Measurements from ENCODE around the gene RWDD1. TPM values are rescaled to one million over a fixed set of nuclear protein-coding genes. Genes with fewer than 3 reads are reported as not detected.

The RWDD1 gene
- total and polyA plus RNA-seq, 2 of the 13 experiments (the other 11 are each of a cell fraction or from before 2014, with no cell fraction given) = 27.4 to 67.1 TPM

DNA sequence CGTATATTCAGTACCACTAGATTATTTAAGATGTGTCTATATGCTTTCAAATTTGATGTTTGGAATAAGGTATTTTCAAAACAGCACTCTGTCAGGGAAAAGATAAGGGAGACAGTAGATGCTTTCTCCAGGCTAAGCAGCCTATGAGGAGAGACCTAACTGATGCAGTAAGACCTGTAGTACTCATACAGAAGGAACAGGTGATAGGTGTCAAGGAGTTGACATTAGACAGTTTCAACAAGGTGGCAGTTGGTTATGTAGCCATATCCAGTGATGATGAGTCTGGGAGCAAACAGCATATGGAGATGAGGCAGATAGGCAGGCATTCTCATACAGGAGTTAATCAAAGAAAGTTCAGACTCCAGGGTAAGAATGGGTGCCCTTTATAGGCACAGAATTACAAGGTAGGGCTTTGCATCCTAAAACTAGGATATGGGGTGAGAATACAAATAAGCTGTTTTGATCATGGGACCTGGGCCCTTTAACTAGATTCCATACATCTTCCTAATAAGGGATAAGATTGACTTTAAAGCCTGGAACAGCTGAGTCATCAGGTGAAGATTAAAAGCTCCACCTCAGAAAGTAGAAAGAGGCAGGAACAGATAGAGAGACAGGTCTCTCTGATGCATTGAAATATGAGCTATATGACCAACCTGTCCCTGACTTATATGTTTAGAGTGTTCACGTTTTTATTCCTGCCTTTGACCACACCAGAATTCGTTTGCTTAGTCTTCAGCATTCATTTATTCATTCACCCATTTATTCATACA lies 52.9 kb downstream of the RWDD1 start:
- H4K20me1 ChIP-seq (ENCODE audit: insufficient read depth, low read length) = no peaks in the 10 kb centered on the region
- H3K27ac ChIP-seq (ENCODE audit: extremely low read length, insufficient read depth, low read length) = no peak overlapping the region
- no peak overlapping the region for H3K9ac ChIP-seq (ENCODE audit: insufficient read depth, low read depth, low read length)
- ATAC-seq (peak; percentile 52), FAIRE-seq (no peak), DNase-seq (ENCODE audit: low spot score) (peak; percentile 30)
- no peaks in the 10 kb centered on the region for H3K9me3 ChIP-seq (ENCODE audit: low read length)
- no TSS peak for BruUV-seq (replicated peaks)
- H3K4me3 ChIP-seq (replicated peaks in 1 of 3; ENCODE audit: insufficient read depth in 1 of 3, low read depth in 2 of 3, low read length in 3 of 3) = no peak overlapping the region
- intact Hi-C loops (cut with micrococcal nuclease; ENCODE audit: unreplicated experiment) (no loop called here), in situ Hi-C loops (cut with HindIII; ENCODE audit: extremely low pct_ligation_motif_present, low pct_unique_long_range_greater_than_20kb) (no loop called here)
- ChIA-PET CTCF (ENCODE audit: low intra/inter-chr PET ratio, low total read pairs) (no interaction called here), POLR2A (no interaction called here)
- 44% methylated on average over 3 of the region's 3 CpGs for WGBS (ENCODE audit: low lambda C conversion rate)
- H3K36me3 ChIP-seq (replicated peaks in 1 of 2; ENCODE audit: control insufficient read depth in 1 of 2, insufficient read depth in 2 of 2, low read length in 2 of 2) = no peaks in the 10 kb centered on the region
- H3K4me2 ChIP-seq (ENCODE audit: low read depth, low read length) = no peak overlapping the region
- no peaks in the 10 kb centered on the region for H3K27me3 ChIP-seq (ENCODE audit: control insufficient read depth in 1 of 2, insufficient read depth in 2 of 2, low read length in 2 of 2)
- TF ChIP-seq NFE2L2 (IDR thresholded peaks at IDR 0.05; ENCODE audit: low read length) (peak; percentile 39; the same call in 1 of the 2 replicates), RFX1 (IDR thresholded peaks at IDR 0.05) (no peak), EED (CRISPR knock-in tag; IDR thresholded peaks at IDR 0.05) (no peak), SCMH1 (CRISPR knock-in tag; IDR thresholded peaks at IDR 0.05; ENCODE audit: borderline replicate concordance) (no peak), MAFF (IDR thresholded peaks at IDR 0.05; ENCODE audit: low read depth, low read length) (0 out of 2 replicates have a peak, but pooled peaks have one; percentile 27), PPARG (CRISPR knock-in tag; conservative IDR thresholded peaks at IDR 0.05) (no peak), SETDB1 (CRISPR knock-in tag; IDR thresholded peaks at IDR 0.05; ENCODE audit: borderline replicate concordance) (no peak), SRF (IDR thresholded peaks at IDR 0.05; ENCODE audit: low read depth, low read length) (0 out of 2 replicates have a peak, but pooled peaks have one; percentile 30), ELF1 (CRISPR knock-in tag; IDR thresholded peaks at IDR 0.05) (no peak), MAFK (conservative IDR thresholded peaks at IDR 0.05 in 1 of 2, IDR thresholded peaks at IDR 0.05 in 1 of 2; ENCODE audit: low read length in 2 of 2) (peak; percentile 57 to 64), TARDBP (CRISPR knock-in tag; IDR thresholded peaks at IDR 0.05) (no peak)
- TF ChIP-seq, protein P1, sequence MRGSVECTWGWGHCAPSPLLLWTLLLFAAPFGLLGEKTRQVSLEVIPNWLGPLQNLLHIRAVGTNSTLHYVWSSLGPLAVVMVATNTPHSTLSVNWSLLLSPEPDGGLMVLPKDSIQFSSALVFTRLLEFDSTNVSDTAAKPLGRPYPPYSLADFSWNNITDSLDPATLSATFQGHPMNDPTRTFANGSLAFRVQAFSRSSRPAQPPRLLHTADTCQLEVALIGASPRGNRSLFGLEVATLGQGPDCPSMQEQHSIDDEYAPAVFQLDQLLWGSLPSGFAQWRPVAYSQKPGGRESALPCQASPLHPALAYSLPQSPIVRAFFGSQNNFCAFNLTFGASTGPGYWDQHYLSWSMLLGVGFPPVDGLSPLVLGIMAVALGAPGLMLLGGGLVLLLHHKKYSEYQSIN (CRISPR knock-in tag; IDR thresholded peaks at IDR 0.05; ENCODE audit: borderline replicate concordance) = no peak
- TF ChIP-seq, protein P2, sequence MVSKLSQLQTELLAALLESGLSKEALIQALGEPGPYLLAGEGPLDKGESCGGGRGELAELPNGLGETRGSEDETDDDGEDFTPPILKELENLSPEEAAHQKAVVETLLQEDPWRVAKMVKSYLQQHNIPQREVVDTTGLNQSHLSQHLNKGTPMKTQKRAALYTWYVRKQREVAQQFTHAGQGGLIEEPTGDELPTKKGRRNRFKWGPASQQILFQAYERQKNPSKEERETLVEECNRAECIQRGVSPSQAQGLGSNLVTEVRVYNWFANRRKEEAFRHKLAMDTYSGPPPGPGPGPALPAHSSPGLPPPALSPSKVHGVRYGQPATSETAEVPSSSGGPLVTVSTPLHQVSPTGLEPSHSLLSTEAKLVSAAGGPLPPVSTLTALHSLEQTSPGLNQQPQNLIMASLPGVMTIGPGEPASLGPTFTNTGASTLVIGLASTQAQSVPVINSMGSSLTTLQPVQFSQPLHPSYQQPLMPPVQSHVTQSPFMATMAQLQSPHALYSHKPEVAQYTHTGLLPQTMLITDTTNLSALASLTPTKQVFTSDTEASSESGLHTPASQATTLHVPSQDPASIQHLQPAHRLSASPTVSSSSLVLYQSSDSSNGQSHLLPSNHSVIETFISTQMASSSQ (IDR thresholded peaks at IDR 0.05; ENCODE audit: low read depth) = no peak
- TF ChIP-seq, protein P2 (CRISPR knock-in tag; IDR thresholded peaks at IDR 0.05; ENCODE audit: borderline replicate concordance) = no peak
- no peak overlapping the region for H2AFZ ChIP-seq (ENCODE audit: low read length)
- H3K4me1 ChIP-seq (ENCODE audit: insufficient read depth, low read length) = peaks cover 10% of the 10 kb centered on the region; the same call in 1 of the 2 replicates
- no peaks in the 10 kb centered on the region for H3K79me2 ChIP-seq (ENCODE audit: insufficient read depth, low read length)

All from HepG2 (cell line).